ENCODE data around the gene ANKS6. TPM values are rescaled to one million over a fixed set of nuclear protein-coding genes. Genes with fewer than 3 reads are reported as not detected.

ANKS6 gene
- total and polyA plus RNA-seq, 2 of the 4 experiments (the other 2 are of a cell fraction), result 9.0 to 23.6 TPM

DNA sequence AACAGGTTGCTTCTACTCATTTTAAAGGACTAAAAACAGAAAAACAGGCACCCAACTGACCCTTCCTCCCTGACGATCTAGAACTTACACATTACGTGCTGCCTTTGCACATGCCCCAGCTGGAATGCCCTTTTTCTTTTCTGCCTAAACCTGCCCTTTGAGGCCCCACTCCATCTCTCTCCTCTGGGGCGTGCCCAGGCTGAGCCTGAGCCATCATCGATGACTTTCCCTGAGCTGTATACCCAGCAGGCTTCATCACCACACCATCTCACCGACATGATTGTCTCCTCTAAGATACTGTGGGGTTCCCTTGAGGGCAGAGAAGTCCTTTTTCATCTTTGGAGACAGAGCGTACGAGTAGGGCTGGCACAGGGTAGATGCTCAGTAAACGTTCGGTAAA is 63.6 kb downstream of the ANKS6 start:
- Histone ChIP-seq H3K56ac (ENCODE audit: extremely low read depth, insufficient read depth, low read length) (no peak overlapping the region), H3K79me1 (ENCODE audit: low read depth in 1 of 2, low read length in 2 of 2) (no peaks in the 10 kb centered on the region), H3K23ac (ENCODE audit: low read depth, low read length) (no peak overlapping the region), H3K9me1 (ENCODE audit: insufficient read depth, low read length) (peaks cover 3% of the 10 kb centered on the region; the same call in 1 of the 2 replicates), H3K27ac (ENCODE audit: insufficient read depth, low read length) (no peak overlapping the region), H2BK5ac (ENCODE audit: low read depth, low read length, poor library complexity, severe bottlenecking) (no peak overlapping the region), H2BK15ac (ENCODE audit: low read depth, low read length) (no peak overlapping the region), H3K4me3 (ENCODE audit: insufficient read depth, low read depth, low read length) (no peak overlapping the region), H3K9me3 (ENCODE audit: control insufficient read depth, insufficient read depth, low read length) (no peaks in the 10 kb centered on the region), H3K4ac (ENCODE audit: low read depth, low read length) (no peak overlapping the region), H4K8ac (ENCODE audit: low read depth in 2 of 2, low read length in 2 of 2) (no peak overlapping the region), H3K9ac (ENCODE audit: low read depth, low read length) (no peak overlapping the region), H2BK20ac (ENCODE audit: low read depth, low read length) (no peak overlapping the region), H2BK120ac (ENCODE audit: low read depth, low read length) (no peak overlapping the region), H2AK9ac (replicated peaks; ENCODE audit: low read depth, low read length, poor library complexity) (no peak overlapping the region), H4K5ac (ENCODE audit: low read depth, low read length) (no peak overlapping the region), H3K18ac (ENCODE audit: low read depth, low read length) (no peak overlapping the region), H4K20me1 (ENCODE audit: insufficient read depth, low read length) (no peaks in the 10 kb centered on the region), H3K4me2 (ENCODE audit: low read depth, low read length) (no peak overlapping the region), H3K4me1 (ENCODE audit: control insufficient read depth, insufficient read depth, low read length) (no peaks in the 10 kb centered on the region; the same call in 1 of the 2 replicates), H4K91ac (ENCODE audit: insufficient read depth, low read depth, low read length) (no peak overlapping the region), H3K27me3 (ENCODE audit: control insufficient read depth, insufficient read depth, low read length) (no peaks in the 10 kb centered on the region), H2AK5ac (ENCODE audit: low read depth, low read length) (no peak overlapping the region), H3K14ac (replicated peaks; ENCODE audit: low read depth, low read length) (no peak overlapping the region), H3K36me3 (ENCODE audit: control insufficient read depth, insufficient read depth, low read length) (peaks cover 16% of the 10 kb centered on the region), H2AFZ (replicated peaks; ENCODE audit: low read length, poor library complexity) (no peak overlapping the region)
- ChIA-PET POLR2A (ENCODE audit: unreplicated experiment) (no interaction called here), CTCF (no interaction called here)
- no TSS peak for BruUV-seq (replicated peaks)
- intact Hi-C loops (cut with micrococcal nuclease), result no loop called here
- no CpG with 5 or more reads among the region's 9 CpGs for WGBS, 2 experiments (ENCODE audit: extremely low coverage in 2 of 2, insufficient read length in 1 of 2)
- dilution Hi-C loops (cut with HindIII; ENCODE audit: low sequenced_read_pairs, unreplicated experiment), result no loop called here
- no peak; the same call in 1 of the 2 replicates for ATAC-seq (ENCODE audit: low read depth)
- in situ Hi-C loops (cut with MboI; ENCODE audit: low sequenced_read_pairs), result no loop called here
- no peak for DNase-seq
- TF ChIP-seq MAFK (IDR thresholded peaks at IDR 0.05; ENCODE audit: low read depth, low read length) (no peak), RAD21 (IDR thresholded peaks at IDR 0.05; ENCODE audit: low read length) (no peak), RCOR1 (IDR thresholded peaks at IDR 0.05; ENCODE audit: insufficient replicate concordance, low read length) (no peak), FOS (IDR thresholded peaks at IDR 0.05; ENCODE audit: low read depth, low read length) (no peak), MXI1 (IDR thresholded peaks at IDR 0.05; ENCODE audit: borderline replicate concordance, low read depth, low read length) (no peak), SMC3 (IDR thresholded peaks at IDR 0.05; ENCODE audit: low read depth, low read length) (no peak), CHD1 (IDR thresholded peaks at IDR 0.05; ENCODE audit: low read depth, low read length) (no peak), CTCF (conservative IDR thresholded peaks at IDR 0.05; ENCODE audit: low read depth, low read length) (no peak), POLR2A (IDR thresholded peaks at IDR 0.05; ENCODE audit: low read depth, low read length) (no peak), NFE2L2 (IDR thresholded peaks at IDR 0.05; ENCODE audit: low read depth, low read length) (no peak), MAZ (IDR thresholded peaks at IDR 0.05; ENCODE audit: borderline replicate concordance, low read depth, low read length) (no peak), RFX5 (IDR thresholded peaks at IDR 0.05; ENCODE audit: low read depth, low read length) (no peak)
- TF ChIP-seq, protein P1, sequence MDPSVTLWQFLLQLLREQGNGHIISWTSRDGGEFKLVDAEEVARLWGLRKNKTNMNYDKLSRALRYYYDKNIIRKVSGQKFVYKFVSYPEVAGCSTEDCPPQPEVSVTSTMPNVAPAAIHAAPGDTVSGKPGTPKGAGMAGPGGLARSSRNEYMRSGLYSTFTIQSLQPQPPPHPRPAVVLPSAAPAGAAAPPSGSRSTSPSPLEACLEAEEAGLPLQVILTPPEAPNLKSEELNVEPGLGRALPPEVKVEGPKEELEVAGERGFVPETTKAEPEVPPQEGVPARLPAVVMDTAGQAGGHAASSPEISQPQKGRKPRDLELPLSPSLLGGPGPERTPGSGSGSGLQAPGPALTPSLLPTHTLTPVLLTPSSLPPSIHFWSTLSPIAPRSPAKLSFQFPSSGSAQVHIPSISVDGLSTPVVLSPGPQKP (IDR thresholded peaks at IDR 0.05; ENCODE audit: borderline replicate concordance, low read depth, low read length), result no peak
- TF ChIP-seq, protein P2, sequence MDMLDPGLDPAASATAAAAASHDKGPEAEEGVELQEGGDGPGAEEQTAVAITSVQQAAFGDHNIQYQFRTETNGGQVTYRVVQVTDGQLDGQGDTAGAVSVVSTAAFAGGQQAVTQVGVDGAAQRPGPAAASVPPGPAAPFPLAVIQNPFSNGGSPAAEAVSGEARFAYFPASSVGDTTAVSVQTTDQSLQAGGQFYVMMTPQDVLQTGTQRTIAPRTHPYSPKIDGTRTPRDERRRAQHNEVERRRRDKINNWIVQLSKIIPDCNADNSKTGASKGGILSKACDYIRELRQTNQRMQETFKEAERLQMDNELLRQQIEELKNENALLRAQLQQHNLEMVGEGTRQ (IDR thresholded peaks at IDR 0.05; ENCODE audit: low read depth, low read length), result no peak

Data from IMR-90 (cell line).